ENCODE data around the gene LHFPL3.

- no peak for TF ChIP-seq POLR2A (IDR thresholded peaks at IDR 0.05)
- TF ChIP-seq CTCF (IDR thresholded peaks at IDR 0.05) = no peak
These were observed 207.4 kb downstream of the LHFPL3 start for GRCh38 chr7:104535841-104536240.

All from esophagus squamous epithelium (tissue), 4 donors.